Loucy (cell line): Measurements from ENCODE around the gene MSANTD2.

Source experiments
- H2AFZ ChIP-seq: fragments of 200-600 bp; sonication (generic); 2 replicates; pipeline ENCODE4 v1.6.0; 2016; ENCODE audit warnings: antibody characterized with exemption, mild to moderate bottlenecking, low read length, moderate library complexity
- H3F3A ChIP-seq: fragments of 200-600 bp; 2 replicates; pipeline ENCODE4 v1.6.0; 2016; ENCODE audit warnings: antibody characterized with exemption, low read depth, mild to moderate bottlenecking
- H3K27me3 ChIP-seq: fragments of 200-600 bp; sonication (generic); 2 replicates; pipeline ENCODE4 v1.6.1; 2014; ENCODE audit warnings: low read length, mild to moderate bottlenecking; ENCODE audit not compliant: insufficient read depth, poor library complexity, severe bottlenecking
- H3K36me3 ChIP-seq: fragments of 200-600 bp; sonication (generic); 2 replicates; pipeline ENCODE4 v1.6.1; 2016; ENCODE audit warnings: low read length; ENCODE audit not compliant: insufficient read depth
- H3K4me1 ChIP-seq: fragments of 200-600 bp; sonication (generic); 2 replicates; pipeline ENCODE4 v1.5.1; 2014; ENCODE audit warnings: low read length, mild to moderate bottlenecking; ENCODE audit not compliant: insufficient read depth, poor library complexity, severe bottlenecking
- H3K4me2 ChIP-seq: fragments of 200-600 bp; sonication (generic); 2 replicates; pipeline ENCODE4 v1.6.0; 2014; ENCODE audit warnings: antibody characterized with exemption, low read length, low read depth, mild to moderate bottlenecking; ENCODE audit not compliant: poor library complexity, severe bottlenecking
- H3K4me3 ChIP-seq: fragments of 200-600 bp; sonication (generic); 2 replicates; pipeline ENCODE4 v1.5.1; 2014; ENCODE audit warnings: low read length, mild to moderate bottlenecking, mixed read lengths; ENCODE audit not compliant: poor library complexity, severe bottlenecking
- H3K79me2 ChIP-seq: fragments of 200-600 bp; sonication (generic); 2 replicates; pipeline ENCODE4 v1.6.1; 2014; ENCODE audit warnings: low read length; ENCODE audit not compliant: insufficient read depth
- H3K9ac ChIP-seq: fragments of 200-600 bp; sonication (generic); 2 replicates; pipeline ENCODE4 v1.6.0; 2014; ENCODE audit warnings: mild to moderate bottlenecking, low read depth, low read length, moderate library complexity; ENCODE audit not compliant: poor library complexity, severe bottlenecking
- H3K9me2 ChIP-seq: fragments of 200-600 bp; sonication (generic); replicated peaks from 2 replicates; pipeline ENCODE4 v1.6.1; 2016; ENCODE audit warnings: low read depth, low read length, mixed read lengths
- H3K9me3 ChIP-seq: fragments of 200-600 bp; sonication (generic); 2 replicates; pipeline ENCODE4 v1.6.1; 2014; ENCODE audit warnings: mild to moderate bottlenecking, antibody characterized with exemption, low read length, low read depth; ENCODE audit not compliant: insufficient read depth
- H4K20me1 ChIP-seq: fragments of 200-600 bp; sonication (generic); 2 replicates; pipeline ENCODE4 v1.6.0; 2014; ENCODE audit warnings: antibody characterized with exemption, low read length, mild to moderate bottlenecking; ENCODE audit not compliant: insufficient read depth, poor library complexity, severe bottlenecking
- CTCF ChIP-seq: fragments of 200-600 bp; sonication (generic); conservative IDR thresholded peaks from 2 replicates; pipeline ENCODE4 v1.5.1; 2014; ENCODE audit warnings: mild to moderate bottlenecking, antibody characterized with exemption, low read length
- EZH2phosphoT487 ChIP-seq: fragments of 200-600 bp; IDR thresholded peaks from 2 replicates; pipeline ENCODE4 v1.6.1; 2018; ENCODE audit warnings: antibody characterized with exemption, mild to moderate bottlenecking, moderate library complexity, borderline replicate concordance

Gene MSANTD2

GRCh38 chr11:124843616-124843910 is 43.4 kb upstream of the MSANTD2 start:
- Histone ChIP-seq H3K4me2 (no peak overlapping the region), H3K36me3 (no peaks in the 10 kb centered on the region), H3K79me2 (no peaks in the 10 kb centered on the region), H3K9ac (no peak overlapping the region), H4K20me1 (no peaks in the 10 kb centered on the region), H2AFZ (no peak overlapping the region), H3K27me3 (peaks cover 11% of the 10 kb centered on the region), H3K9me2 (no peaks in the 10 kb centered on the region), H3K4me3 (no peak overlapping the region), H3K9me3 (no peaks in the 10 kb centered on the region), H3K4me1 (no peaks in the 10 kb centered on the region), H3F3A (no peaks in the 10 kb centered on the region)
- TF ChIP-seq EZH2phosphoT487 = no peak
- TF ChIP-seq CTCF = no peak

- no peaks in the 10 kb centered on the region for H3K36me3 ChIP-seq
- no peaks in the 10 kb centered on the region for H4K20me1 ChIP-seq
- H3K9ac ChIP-seq = no peak overlapping the region
- no peak overlapping the region for H2AFZ ChIP-seq
- no peak overlapping the region for H3K4me2 ChIP-seq
- H3F3A ChIP-seq = no peaks in the 10 kb centered on the region
- TF ChIP-seq EZH2phosphoT487 (no peak), CTCF (no peak)
- no peaks in the 10 kb centered on the region for H3K9me2 ChIP-seq
- H3K27me3 ChIP-seq = peaks cover 11% of the 10 kb centered on the region
- no peaks in the 10 kb centered on the region for H3K79me2 ChIP-seq
- no peaks in the 10 kb centered on the region for H3K4me1 ChIP-seq
- no peak overlapping the region for H3K4me3 ChIP-seq
- H3K9me3 ChIP-seq = no peaks in the 10 kb centered on the region
Observed at GRCh38 chr11:124842305-124842704, 42.1 kb upstream of the MSANTD2 start.

- no peak overlapping the region for H3K9ac ChIP-seq
- H3K36me3 ChIP-seq = no peaks in the 10 kb centered on the region
- no peaks in the 10 kb centered on the region for H3K79me2 ChIP-seq
- no peaks in the 10 kb centered on the region for H3K9me2 ChIP-seq
- H3K9me3 ChIP-seq = no peaks in the 10 kb centered on the region
- H3F3A ChIP-seq = no peaks in the 10 kb centered on the region
- H3K4me1 ChIP-seq = no peaks in the 10 kb centered on the region
- no peak for TF ChIP-seq CTCF
- no peak for TF ChIP-seq EZH2phosphoT487
- no peak overlapping the region for H2AFZ ChIP-seq
- peaks cover 10% of the 10 kb centered on the region for H3K27me3 ChIP-seq
- no peaks in the 10 kb centered on the region for H4K20me1 ChIP-seq
- H3K4me2 ChIP-seq = no peak overlapping the region
- no peak overlapping the region for H3K4me3 ChIP-seq
Observed at GRCh38 chr11:124841840-124842239, 41.6 kb upstream of the MSANTD2 start.

- H3K4me1 ChIP-seq = no peaks in the 10 kb centered on the region
- TF ChIP-seq EZH2phosphoT487 (no peak), CTCF (no peak)
- H3K9ac ChIP-seq = no peak overlapping the region
- no peaks in the 10 kb centered on the region for H4K20me1 ChIP-seq
- H3K9me3 ChIP-seq = no peaks in the 10 kb centered on the region
- H3F3A ChIP-seq = no peaks in the 10 kb centered on the region
- peaks cover 4% of the 10 kb centered on the region for H3K27me3 ChIP-seq
- H3K4me3 ChIP-seq = no peak overlapping the region
- H2AFZ ChIP-seq = no peak overlapping the region
- H3K9me2 ChIP-seq = no peaks in the 10 kb centered on the region
- no peak overlapping the region for H3K4me2 ChIP-seq
- no peaks in the 10 kb centered on the region for H3K36me3 ChIP-seq
- H3K79me2 ChIP-seq = no peaks in the 10 kb centered on the region
Observed at GRCh38 chr11:124841201-124841600, 41.0 kb upstream of the MSANTD2 start.
